H1 (cell line): ENCODE data around the gene CST2. TPM values are rescaled to one million over a fixed set of nuclear protein-coding genes. Genes with fewer than 3 reads are reported as not detected.

Source experiments
- CTBP2 ChIP-seq: IDR thresholded peaks from 2 replicates; pipeline ENCODE4 v1.7.0; 2011; ENCODE audit warnings: borderline replicate concordance, mild to moderate bottlenecking, moderate library complexity, mixed read lengths, low read length; ENCODE audit not compliant: insufficient read depth, insufficient read length
- CTCF ChIP-seq, 3 experiments: IDR thresholded peaks; 1 replicate in 2 of 3; 2 replicates in 1 of 3; pipeline versions ENCODE4 v1.5.1 to v1.6.1; 2011; ENCODE audit warnings: low read length in 3 of 3, mild to moderate bottlenecking in 3 of 3, inconsistent platforms in 2 of 3, low read depth in 1 of 3, moderate library complexity in 1 of 3; ENCODE audit not compliant: insufficient read depth in 1 of 3; ENCODE audit errors: control extremely low read depth in 1 of 3
- TAF1 ChIP-seq: IDR thresholded peaks from 2 replicates; pipeline ENCODE4 v1.6.1; 2011; ENCODE audit warnings: mild to moderate bottlenecking, low read depth, low read length
- YY1 ChIP-seq: IDR thresholded peaks from 2 replicates; pipeline ENCODE4 v1.6.1; 2011; ENCODE audit warnings: low read depth, mild to moderate bottlenecking, low read length
- polyA plus RNA-seq, 7 experiments: library from polyadenylated mRNA; depleted of rRNA in 3 of 7; stranded (reverse) in 5 of 7; unstranded in 2 of 7; fragments of >200 nt in 5 of 7; fragments of 200-250 nt in 2 of 7; gene quantifications; 1 replicate in 5 of 7; 2 replicates in 1 of 7; 4 replicates in 1 of 7; pipeline versions ENCODE4 v1.2.1 to v1.2.3, GENCODE V29; 2011 to 2013; ENCODE audit warnings: missing spikeins in 2 of 7, mixed read lengths in 2 of 7
- total RNA-seq: library from RNA; stranded (reverse); fragmentation: NEBNext Ultra II Directional; extraction: Animal tissue kit (Norgen Biotek cat#: 25700); gene quantifications from 2 replicates; pipeline ENCODE4 v1.2.1, GENCODE V29; 2021

The CST2 gene
- total and polyA plus RNA-seq, 2 of the 8 experiments (the other 6 are each of a cell fraction or from before 2014, with no cell fraction given) = not detected

GRCh38 chr20:23835716-23836115 lies 9.2 kb upstream of the CST2 start (continued):
- no peak for TF ChIP-seq CTCF (IDR thresholded peaks at IDR 0.05; ENCODE audit: control extremely low read depth in 1 of 3, insufficient read depth in 1 of 3, low read depth in 1 of 3, low read length in 3 of 3)
- TF ChIP-seq CTBP2 = no peak
- TF ChIP-seq YY1 = no peak
- TF ChIP-seq TAF1 = no peak
- TF ChIP-seq, all 59 proteins: peak for 0
